K562 (cell line): ENCODE results near the gene SLAMF6. TPM values are rescaled to one million over a fixed set of nuclear protein-coding genes. Genes with fewer than 3 reads are reported as not detected.
A peak's percentile ranks its signal among the peaks of the same experiment; 100 is the strongest.

Experiments
- BACH1 ChIP-seq: fragments of 200-800 bp; sonication (Bioruptor generic); IDR thresholded peaks from 2 replicates; pipeline ENCODE4 v1.6.1; 2016; ENCODE audit warnings: missing genetic modification characterization, missing compliant biosample characterization
- EHMT2 ChIP-seq: fragments of 450-650 bp; IDR thresholded peaks from 2 replicates; pipeline ENCODE4 v1.6.1; 2018; ENCODE audit warnings: antibody characterized with exemption
- IRF2 ChIP-seq: sonication (generic); formaldehyde crosslinking; IDR thresholded peaks from 2 replicates; pipeline ENCODE4 v1.8.1; 2022; ENCODE audit warnings: mild to moderate bottlenecking, missing genetic modification reagents
- LCOR ChIP-seq: sonication (generic); formaldehyde crosslinking; IDR thresholded peaks from 2 replicates; pipeline ENCODE4 v1.8.0; 2022; ENCODE audit warnings: mild to moderate bottlenecking, missing genetic modification reagents
- MAZ ChIP-seq, 2 experiments: fragments of 450-650 bp in 1 of 2; sonication (generic) in 1 of 2; formaldehyde crosslinking; IDR thresholded peaks in 1 of 2; conservative IDR thresholded peaks in 1 of 2; 2 replicates each; pipeline versions ENCODE4 v1.4.0 to v1.5.0; 2020; ENCODE audit warnings: mild to moderate bottlenecking in 1 of 2, missing genetic modification reagents in 1 of 2
- NONO ChIP-seq, 2 experiments: fragments of 200-400 bp in 1 of 2; fragments of 450-650 bp in 1 of 2; formaldehyde crosslinking in 1 of 2; IDR thresholded peaks; 2 replicates each; pipeline ENCODE4 v1.6.1; 2017; ENCODE audit warnings: low read depth in 2 of 2, mild to moderate bottlenecking in 2 of 2, moderate library complexity in 2 of 2, low read length in 1 of 2
- NR2C1 ChIP-seq, 2 experiments: fragments of 450-650 bp; IDR thresholded peaks; 2 replicates each; pipeline ENCODE4 v1.6.1; 2017; ENCODE audit warnings: mild to moderate bottlenecking in 2 of 2, antibody characterized with exemption in 1 of 2, inconsistent platforms in 1 of 2, missing compliant biosample characterization in 1 of 2, missing genetic modification characterization in 1 of 2
- NR2F6 ChIP-seq: fragments of 450-650 bp; formaldehyde crosslinking; IDR thresholded peaks from 2 replicates; pipeline ENCODE4 v1.4.0; 2020; ENCODE audit warnings: mild to moderate bottlenecking
- SMAD4 ChIP-seq: fragments of 250-450 bp; sonication (Bioruptor Pico); conservative IDR thresholded peaks from 2 replicates; pipeline ENCODE4 v1.8.0; 2021; ENCODE audit warnings: inconsistent platforms, mild to moderate bottlenecking, moderate library complexity
- SRSF9 ChIP-seq: fragments of 200-400 bp; formaldehyde crosslinking; IDR thresholded peaks from 2 replicates; pipeline ENCODE4 v1.6.1; 2017; ENCODE audit warnings: low read depth, low read length, borderline replicate concordance
- TAF9B ChIP-seq: fragments of 450-650 bp; IDR thresholded peaks from 2 replicates; pipeline ENCODE4 v1.6.1; 2018; ENCODE audit warnings: mild to moderate bottlenecking; ENCODE audit not compliant: partially characterized antibody
- TCFL5 ChIP-seq: fragments of 250-450 bp; sonication (Bioruptor Pico); conservative IDR thresholded peaks from 2 replicates; pipeline ENCODE4 v1.6.1; 2021; ENCODE audit warnings: mild to moderate bottlenecking, moderate library complexity, matching md5 sums
- ZC3H4 ChIP-seq: sonication (generic); formaldehyde crosslinking; IDR thresholded peaks from 2 replicates; pipeline ENCODE4 v1.9.0; 2021; ENCODE audit warnings: missing genetic modification reagents, borderline replicate concordance
- ZNF143 ChIP-seq: sonication (generic); formaldehyde crosslinking; IDR thresholded peaks from 2 replicates; pipeline ENCODE4 v1.9.0; 2022; ENCODE audit warnings: mild to moderate bottlenecking, missing genetic modification reagents
- ZNF316 ChIP-seq: fragments of 450-650 bp; IDR thresholded peaks from 2 replicates; pipeline ENCODE4 v1.6.1; 2016
- polyA plus RNA-seq, 8 experiments: library from polyadenylated mRNA; depleted of rRNA in 4 of 8; stranded (reverse) in 5 of 8; unstranded in 3 of 8; fragments of >200 nt; fragmentation: Nextera tagmentation in 2 of 8; fragmentation: Illumina TruSeq in 1 of 8; extraction: Ambion mirVana in 2 of 8; extraction: Trizol in 1 of 8; gene quantifications; 2 replicates each; pipeline versions ENCODE4 v1.2.1 to v1.2.3, GENCODE V29; 2011 to 2014; ENCODE audit warnings: inconsistent platforms in 1 of 8, missing spikeins in 1 of 8
- total RNA-seq, 7 experiments: library from RNA; depleted of rRNA in 6 of 7; stranded (reverse); fragments of >200 nt in 6 of 7; fragmentation: Illumina TruSeq in 2 of 7; extraction: Trizol in 2 of 7; gene quantifications; 2 replicates each; pipeline versions ENCODE4 v1.2.1 to v1.2.3, GENCODE V29; 2011 to 2021; ENCODE audit warnings: low replicate concordance in 1 of 7
- TF ChIP-seq, protein P1 (sequence below), 2 experiments: IDR thresholded peaks in 1 of 2; conservative IDR thresholded peaks in 1 of 2; 2 replicates each; pipeline ENCODE4 v1.6.1; 2016; ENCODE audit warnings: low read depth in 2 of 2, mild to moderate bottlenecking in 1 of 2, missing compliant biosample characterization in 1 of 2, missing genetic modification characterization in 1 of 2, moderate library complexity in 1 of 2
- TF ChIP-seq, protein P2 (sequence below): sonication (generic); formaldehyde crosslinking; IDR thresholded peaks from 2 replicates; pipeline ENCODE4 v1.8.1; 2023; ENCODE audit warnings: mild to moderate bottlenecking, missing genetic modification reagents
- TF ChIP-seq, protein P3 (sequence below), 2 experiments: fragments of 450-650 bp; IDR thresholded peaks; 2 replicates each; pipeline ENCODE4 v1.6.1; 2016
- TF ChIP-seq, protein P4 (sequence below): fragments of 250-450 bp; sonication (Bioruptor Pico); IDR thresholded peaks from 2 replicates; pipeline ENCODE4 v1.5.1; 2021; ENCODE audit warnings: mild to moderate bottlenecking
- TF ChIP-seq, protein P5 (sequence below): fragments of 250-450 bp; sonication (Bioruptor Pico); IDR thresholded peaks from 2 replicates; pipeline ENCODE4 v1.8.0; 2021; ENCODE audit warnings: borderline replicate concordance, mild to moderate bottlenecking, moderate library complexity; ENCODE audit not compliant: poor library complexity, severe bottlenecking

Gene SLAMF6
- total and polyA plus RNA-seq, 9 of the 15 experiments (the other 6 are each of a cell fraction or from before 2014, with no cell fraction given): 0.56 to 4.8 (median 1.1) TPM

DNA sequence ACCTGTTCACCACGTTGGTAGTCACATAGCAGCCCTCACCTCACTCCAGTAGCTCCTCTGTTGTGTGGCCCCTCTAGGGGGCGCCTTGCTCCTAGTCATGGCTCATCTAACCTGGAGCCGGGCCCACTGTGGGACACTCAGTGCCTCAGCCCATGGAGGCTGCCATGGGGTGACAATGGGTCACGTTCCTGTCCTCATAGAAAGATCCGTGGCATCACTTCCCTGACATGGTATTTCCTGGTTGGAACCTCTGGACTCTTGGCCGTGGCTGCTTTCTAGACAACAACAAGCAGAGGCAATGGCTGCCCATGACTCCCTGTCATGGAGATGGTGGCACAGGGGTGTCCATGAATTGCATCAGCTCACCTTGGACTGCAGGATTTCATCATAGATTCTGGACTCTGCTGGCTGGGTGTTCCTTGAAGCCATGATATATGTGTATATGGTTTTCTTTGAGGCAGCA, 27.5 kb upstream of the SLAMF6 start (continued):
- TF ChIP-seq NONO (IDR thresholded peaks at IDR 0.05; ENCODE audit: low read depth in 2 of 2, low read length in 1 of 2): no peak
- TF ChIP-seq, protein P1, sequence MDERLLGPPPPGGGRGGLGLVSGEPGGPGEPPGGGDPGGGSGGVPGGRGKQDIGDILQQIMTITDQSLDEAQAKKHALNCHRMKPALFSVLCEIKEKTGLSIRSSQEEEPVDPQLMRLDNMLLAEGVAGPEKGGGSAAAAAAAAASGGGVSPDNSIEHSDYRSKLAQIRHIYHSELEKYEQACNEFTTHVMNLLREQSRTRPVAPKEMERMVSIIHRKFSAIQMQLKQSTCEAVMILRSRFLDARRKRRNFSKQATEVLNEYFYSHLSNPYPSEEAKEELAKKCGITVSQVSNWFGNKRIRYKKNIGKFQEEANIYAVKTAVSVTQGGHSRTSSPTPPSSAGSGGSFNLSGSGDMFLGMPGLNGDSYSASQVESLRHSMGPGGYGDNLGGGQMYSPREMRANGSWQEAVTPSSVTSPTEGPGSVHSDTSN (CRISPR knock-in tag; IDR thresholded peaks at IDR 0.05; ENCODE audit: low read depth): no peak
- TF ChIP-seq, protein P1 (tag; conservative IDR thresholded peaks at IDR 0.05; ENCODE audit: low read depth): no peak
- TF ChIP-seq, protein P2, sequence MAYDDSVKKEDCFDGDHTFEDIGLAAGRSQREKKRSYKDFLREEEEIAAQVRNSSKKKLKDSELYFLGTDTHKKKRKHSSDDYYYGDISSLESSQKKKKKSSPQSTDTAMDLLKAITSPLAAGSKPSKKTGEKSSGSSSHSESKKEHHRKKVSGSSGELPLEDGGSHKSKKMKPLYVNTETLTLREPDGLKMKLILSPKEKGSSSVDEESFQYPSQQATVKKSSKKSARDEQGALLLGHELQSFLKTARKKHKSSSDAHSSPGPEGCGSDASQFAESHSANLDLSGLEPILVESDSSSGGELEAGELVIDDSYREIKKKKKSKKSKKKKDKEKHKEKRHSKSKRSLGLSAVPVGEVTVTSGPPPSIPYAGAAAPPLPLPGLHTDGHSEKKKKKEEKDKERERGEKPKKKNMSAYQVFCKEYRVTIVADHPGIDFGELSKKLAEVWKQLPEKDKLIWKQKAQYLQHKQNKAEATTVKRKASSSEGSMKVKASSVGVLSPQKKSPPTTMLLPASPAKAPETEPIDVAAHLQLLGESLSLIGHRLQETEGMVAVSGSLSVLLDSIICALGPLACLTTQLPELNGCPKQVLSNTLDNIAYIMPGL (CRISPR knock-in tag): no peak
- TF ChIP-seq TAF9B: no peak
- TF ChIP-seq SMAD4: peak; percentile 95
- no peak for TF ChIP-seq TCFL5 (CRISPR knock-in tag)
- no peak for TF ChIP-seq MAZ (CRISPR knock-in tag; conservative IDR thresholded peaks at IDR 0.05 in 1 of 2, IDR thresholded peaks at IDR 0.05 in 1 of 2)
- TF ChIP-seq, protein P3, sequence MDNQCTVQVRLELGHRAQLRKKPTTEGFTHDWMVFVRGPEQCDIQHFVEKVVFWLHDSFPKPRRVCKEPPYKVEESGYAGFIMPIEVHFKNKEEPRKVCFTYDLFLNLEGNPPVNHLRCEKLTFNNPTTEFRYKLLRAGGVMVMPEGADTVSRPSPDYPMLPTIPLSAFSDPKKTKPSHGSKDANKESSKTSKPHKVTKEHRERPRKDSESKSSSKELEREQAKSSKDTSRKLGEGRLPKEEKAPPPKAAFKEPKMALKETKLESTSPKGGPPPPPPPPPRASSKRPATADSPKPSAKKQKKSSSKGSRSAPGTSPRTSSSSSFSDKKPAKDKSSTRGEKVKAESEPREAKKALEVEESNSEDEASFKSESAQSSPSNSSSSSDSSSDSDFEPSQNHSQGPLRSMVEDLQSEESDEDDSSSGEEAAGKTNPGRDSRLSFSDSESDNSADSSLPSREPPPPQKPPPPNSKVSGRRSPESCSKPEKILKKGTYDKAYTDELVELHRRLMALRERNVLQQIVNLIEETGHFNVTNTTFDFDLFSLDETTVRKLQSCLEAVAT (IDR thresholded peaks at IDR 0.05): no peak
- TF ChIP-seq, protein P4, sequence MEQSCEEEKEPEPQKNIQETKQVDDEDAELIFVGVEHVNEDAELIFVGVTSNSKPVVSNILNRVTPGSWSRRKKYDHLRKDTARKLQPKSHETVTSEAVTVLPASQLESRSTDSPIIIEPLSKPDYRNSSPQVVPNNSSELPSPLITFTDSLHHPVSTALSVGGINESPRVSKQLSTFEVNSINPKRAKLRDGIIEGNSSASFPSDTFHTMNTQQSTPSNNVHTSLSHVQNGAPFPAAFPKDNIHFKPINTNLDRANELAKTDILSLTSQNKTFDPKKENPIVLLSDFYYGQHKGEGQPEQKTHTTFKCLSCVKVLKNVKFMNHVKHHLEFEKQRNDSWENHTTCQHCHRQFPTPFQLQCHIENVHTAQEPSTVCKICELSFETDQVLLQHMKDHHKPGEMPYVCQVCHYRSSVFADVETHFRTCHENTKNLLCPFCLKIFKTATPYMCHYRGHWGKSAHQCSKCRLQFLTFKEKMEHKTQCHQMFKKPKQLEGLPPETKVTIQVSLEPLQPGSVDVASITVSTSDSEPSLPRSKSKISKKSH (CRISPR knock-in tag): no peak
- no peak for TF ChIP-seq ZNF316
- no peak for TF ChIP-seq ZNF143 (CRISPR knock-in tag)
- TF ChIP-seq BACH1 (tag): peak; percentile 86
- TF ChIP-seq NR2C1 (IDR thresholded peaks at IDR 0.05): no peak
- peak; percentile 79 for TF ChIP-seq NR2C1 (tag; IDR thresholded peaks at IDR 0.05)
- TF ChIP-seq, protein P5, sequence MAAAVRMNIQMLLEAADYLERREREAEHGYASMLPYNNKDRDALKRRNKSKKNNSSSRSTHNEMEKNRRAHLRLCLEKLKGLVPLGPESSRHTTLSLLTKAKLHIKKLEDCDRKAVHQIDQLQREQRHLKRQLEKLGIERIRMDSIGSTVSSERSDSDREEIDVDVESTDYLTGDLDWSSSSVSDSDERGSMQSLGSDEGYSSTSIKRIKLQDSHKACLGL (CRISPR knock-in tag): no peak
- TF ChIP-seq ZC3H4 (CRISPR knock-in tag): no peak
- no peak for TF ChIP-seq LCOR
- TF ChIP-seq IRF2: no peak
- TF ChIP-seq EHMT2: no peak
- TF ChIP-seq NR2F6 (CRISPR knock-in tag): no peak
- TF ChIP-seq SRSF9: no peak
